PC-3 (cell line): Measurements from ENCODE around the gene FARS2.

ENCODE experiments used
- CTCF ChIP-seq: fragments of 300-600 bp; sonication (generic); conservative IDR thresholded peaks from 2 replicates; pipeline ENCODE4 v1.5.1; 2017; ENCODE audit warnings: antibody characterized with exemption, low read depth, mild to moderate bottlenecking, low read length
- EZH2 ChIP-seq: fragments of 300-600 bp; sonication (generic); IDR thresholded peaks from one replicate; pipeline ENCODE4 v1.6.1; 2017; ENCODE audit warnings: antibody characterized with exemption, mild to moderate bottlenecking, low read length; ENCODE audit not compliant: unreplicated experiment
- EZH2phosphoT487 ChIP-seq: fragments of 300-600 bp; sonication (generic); IDR thresholded peaks from 2 replicates; pipeline ENCODE4 v1.6.1; 2018; ENCODE audit warnings: mild to moderate bottlenecking, antibody characterized with exemption, low read length, borderline replicate concordance

GRCh38 chr6:5751525-5752390 lies 490.4 kb downstream of the FARS2 start:
- TF ChIP-seq EZH2: no peak
- no peak for TF ChIP-seq CTCF
- TF ChIP-seq EZH2phosphoT487: no peak
